Heart left ventricle (tissue), 16 donors: ENCODE data around the gene THSD1. TPM values are rescaled to one million over a fixed set of nuclear protein-coding genes. Genes with fewer than 3 reads are reported as not detected.

Experiments
- ATAC-seq, 4 donors: fragments of 200-7000 bp; cut with Tn5 transposase; one replicate each; pipeline ENCODE4 v1.9.1; 2020 to 2022; ENCODE audit warnings: moderate library complexity in 4 of 4, mild to moderate bottlenecking in 3 of 4, moderate number of reproducible peaks in 1 of 4
- DNase-seq, 5 donors: peaks; one replicate each; pipeline ENCODE4 v3.0.0-alpha.2; 2020
- H3K27ac ChIP-seq, 12 donors: fragments of 200-600 bp; sonication (generic) in 4 of 12; one replicate each; pipeline versions ENCODE4 v1.5.0 to v1.8.0; 2016 to 2022; ENCODE audit warnings: mild to moderate bottlenecking in 2 of 12
- H3K27me3 ChIP-seq, 9 donors: fragments of 200-600 bp; sonication (generic) in 2 of 9; one replicate each; pipeline versions ENCODE4 v1.5.1 to v1.8.0; 2016 to 2022; ENCODE audit warnings: mild to moderate bottlenecking in 3 of 9
- H3K36me3 ChIP-seq, 9 donors: fragments of 200-600 bp; sonication (generic) in 2 of 9; one replicate each; pipeline versions ENCODE4 v1.5.0 to v1.8.0; 2018 to 2022; ENCODE audit warnings: mild to moderate bottlenecking in 2 of 9
- H3K4me1 ChIP-seq, 12 donors: fragments of 200-600 bp; sonication (generic) in 4 of 12; one replicate each; pipeline versions ENCODE4 v1.5.0 to v1.8.0; 2016 to 2022; ENCODE audit warnings: mild to moderate bottlenecking in 3 of 12
- H3K4me3 ChIP-seq, 12 donors: fragments of 200-600 bp; sonication (generic) in 4 of 12; one replicate each; pipeline versions ENCODE4 v1.5.0 to v1.8.0; 2017 to 2022; ENCODE audit warnings: mild to moderate bottlenecking in 9 of 12, moderate library complexity in 4 of 12
- H3K9me3 ChIP-seq, 12 donors: fragments of 200-600 bp; sonication (generic) in 4 of 12; one replicate each; pipeline versions ENCODE4 v1.5.0 to v1.8.0; 2016 to 2022; ENCODE audit warnings: mild to moderate bottlenecking in 1 of 12
- POLR2A ChIP-seq, 2 donors: fragments of 450-650 bp; IDR thresholded peaks; one replicate each; pipeline ENCODE4 v1.6.1; 2017; ENCODE audit warnings: antibody characterized with exemption in 2 of 2, mild to moderate bottlenecking in 2 of 2, moderate library complexity in 2 of 2
- WGBS, 4 donors: extraction: QIAGEN DNeasy Blood & Tissue Kit in 2 of 4; methylation state at CpG; one replicate each; pipeline versions ENCODE4 v1.1.5 to v1.1.7; 2013 to 2018; 5-methylcytosine and 5-hydroxymethylcytosine counted together
- intact Hi-C, 10 donors: fragments of 100-400 bp; cut with DNase I; formaldehyde crosslinking; loops; one replicate each; pipeline versions ENCODE4 v1.11.1 to v1.14.2; 2022
- polyA plus RNA-seq, 2 donors: library from polyadenylated mRNA; stranded (reverse); fragments of 200-250 nt; gene quantifications; one replicate each; pipeline ENCODE4 v1.2.3, GENCODE V29; 2013
- total RNA-seq, 9 donors: library from RNA; depleted of rRNA in 2 of 9; stranded (reverse); fragments of >200 nt in 2 of 9; fragmentation: NEBNext Ultra II Directional in 3 of 9; extraction: Animal tissue kit (Norgen Biotek cat#: 25700) in 3 of 9; gene quantifications; one replicate each; pipeline versions ENCODE4 v1.1.0 to v1.2.4, GENCODE V29; 2016 to 2023
- TF ChIP-seq, protein P1 (sequence below), 12 donors: fragments of 200-600 bp; sonication (generic) in 4 of 12; IDR thresholded peaks; one replicate each; pipeline versions ENCODE4 v1.5.0 to v1.8.0; 2018 to 2022; ENCODE audit warnings: antibody characterized with exemption in 12 of 12, mild to moderate bottlenecking in 5 of 12
- donor health status: ischemic (EF 13 %, LVEDD 7.1; RV severe dilation, severe dysfunction).
- donor health status: healthy with polysubstance abuse.
- donor health status: DM: no; HTN: yes; CAD: no.
- donor health status: DM: no; HTN: no; CAD: no.
- donor health status: ischemic (EF 25% LVEDD 6.9; RV normal size, moderate dysfunction).
- donor health status: ischemic (EF 25% LVEDD 5.7; RV mildly dilated, moderate dysfunction).
- donor health status: healthy.
- donor health status: DM: yes; HTN: yes; CAD: no.
- donor health status: ischemic (EF 35%, LVEDD 5.7; RV mildly dilated, moderate dysfunction).
- donor health status: nonischemic (EF 11% LVEDD 7.7; RV severe dilation, severe dysfunction).
- donor health status: DM: yes; HTN: yes; CAD: no.
- donor health status: PGD.
- donor health status: ischemic (EF 29% LVEDD 5.4; RV normal size, mild dysfunction).
- donor health status: nonischemic (EF 23%, LVEDD 6.1; RV moderate dilation, normal function).

THSD1 gene
- total and polyA plus RNA-seq, 11 donors: 2.7 to 10.1 (median 6.4) TPM

DNA sequence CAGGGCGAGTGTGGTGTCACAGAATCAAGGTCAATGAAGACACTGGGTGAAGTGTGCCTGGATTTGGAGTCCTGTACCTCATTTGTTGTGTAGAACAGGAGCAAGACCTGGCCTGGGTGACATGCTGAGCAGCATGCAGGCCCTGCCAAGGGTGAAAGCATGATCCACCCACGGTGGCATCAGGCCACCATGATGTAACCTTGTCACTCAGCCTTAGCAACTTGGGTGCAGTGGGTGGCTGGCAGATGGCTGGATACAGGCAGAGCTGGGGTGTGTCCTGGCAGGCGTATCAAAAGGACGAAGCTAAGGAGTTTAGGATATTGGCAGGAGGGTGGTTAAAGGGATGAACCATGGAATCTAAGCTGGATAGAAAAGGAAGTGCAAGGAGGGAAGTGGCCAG lies 10.3 kb downstream of the THSD1 start:
- Histone ChIP-seq H3K27me3 (no peaks in the 10 kb centered on the region), H3K4me1 (peaks cover 0 to 53% (median 14%) of the 10 kb centered on the region in 12 donors), H3K9me3 (no peaks in the 10 kb centered on the region), H3K36me3 (peaks cover 0 to 48% (median 6%) of the 10 kb centered on the region in 9 donors), H3K4me3 (no peak overlapping the region), H3K27ac (no peak overlapping the region)
- DNase-seq: no peak
- intact Hi-C loops: loop anchor here in 2 of 10 donors (10.0 kb wide), 2 partner anchors 49 to 51 kb away; no protein-coding TSS in a partner anchor
- WGBS, 4 donors: 63 to 83% (median 78%) methylated on average over 4 of the region's 4 CpGs
- peak; percentile 13 to 59 (median 36) for ATAC-seq
- TF ChIP-seq, protein P1, sequence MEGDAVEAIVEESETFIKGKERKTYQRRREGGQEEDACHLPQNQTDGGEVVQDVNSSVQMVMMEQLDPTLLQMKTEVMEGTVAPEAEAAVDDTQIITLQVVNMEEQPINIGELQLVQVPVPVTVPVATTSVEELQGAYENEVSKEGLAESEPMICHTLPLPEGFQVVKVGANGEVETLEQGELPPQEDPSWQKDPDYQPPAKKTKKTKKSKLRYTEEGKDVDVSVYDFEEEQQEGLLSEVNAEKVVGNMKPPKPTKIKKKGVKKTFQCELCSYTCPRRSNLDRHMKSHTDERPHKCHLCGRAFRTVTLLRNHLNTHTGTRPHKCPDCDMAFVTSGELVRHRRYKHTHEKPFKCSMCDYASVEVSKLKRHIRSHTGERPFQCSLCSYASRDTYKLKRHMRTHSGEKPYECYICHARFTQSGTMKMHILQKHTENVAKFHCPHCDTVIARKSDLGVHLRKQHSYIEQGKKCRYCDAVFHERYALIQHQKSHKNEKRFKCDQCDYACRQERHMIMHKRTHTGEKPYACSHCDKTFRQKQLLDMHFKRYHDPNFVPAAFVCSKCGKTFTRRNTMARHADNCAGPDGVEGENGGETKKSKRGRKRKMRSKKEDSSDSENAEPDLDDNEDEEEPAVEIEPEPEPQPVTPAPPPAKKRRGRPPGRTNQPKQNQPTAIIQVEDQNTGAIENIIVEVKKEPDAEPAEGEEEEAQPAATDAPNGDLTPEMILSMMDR (IDR thresholded peaks at IDR 0.05): no peak
- TF ChIP-seq POLR2A (IDR thresholded peaks at IDR 0.05): no peak

DNA sequence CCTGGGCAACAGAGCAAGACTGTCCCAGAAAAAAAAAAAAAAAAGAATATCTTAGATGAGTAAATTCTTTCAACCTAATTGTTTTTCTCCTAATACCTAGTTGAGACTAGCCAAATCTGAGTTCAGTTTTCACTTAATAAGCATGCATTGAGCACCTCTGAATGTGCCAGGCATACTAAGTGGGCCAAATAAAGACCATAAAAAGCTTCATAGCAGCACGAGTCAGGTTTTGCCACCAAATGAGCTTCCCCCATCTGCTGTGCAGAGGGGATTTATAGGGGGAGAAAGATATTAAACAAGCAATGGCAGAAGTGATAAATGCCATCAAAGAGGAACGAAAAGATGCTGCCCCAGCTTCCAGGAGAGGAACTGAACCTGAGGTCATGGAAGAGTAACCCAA lies 11.4 kb downstream of the THSD1 start:
- TF ChIP-seq, protein P1 (IDR thresholded peaks at IDR 0.05): no peak
- TF ChIP-seq POLR2A (IDR thresholded peaks at IDR 0.05): no peak
- H3K36me3 ChIP-seq: peaks cover 0 to 48% (median 6%) of the 10 kb centered on the region in 9 donors
- no peak overlapping the region for H3K27ac ChIP-seq
- H3K4me1 ChIP-seq: peaks cover 0 to 52% (median 14%) of the 10 kb centered on the region in 12 donors
- no peak overlapping the region for H3K4me3 ChIP-seq
- ATAC-seq (no peak), DNase-seq (no peak)
- 75 to 84% (median 78%) methylated on average over 2 of the region's 2 CpGs for WGBS, 4 donors
- intact Hi-C loops: loop anchor here in 2 of 10 donors (10.0 kb wide), 2 partner anchors 50 kb away; no protein-coding TSS in a partner anchor
- no peaks in the 10 kb centered on the region for H3K9me3 ChIP-seq
- no peaks in the 10 kb centered on the region for H3K27me3 ChIP-seq

DNA sequence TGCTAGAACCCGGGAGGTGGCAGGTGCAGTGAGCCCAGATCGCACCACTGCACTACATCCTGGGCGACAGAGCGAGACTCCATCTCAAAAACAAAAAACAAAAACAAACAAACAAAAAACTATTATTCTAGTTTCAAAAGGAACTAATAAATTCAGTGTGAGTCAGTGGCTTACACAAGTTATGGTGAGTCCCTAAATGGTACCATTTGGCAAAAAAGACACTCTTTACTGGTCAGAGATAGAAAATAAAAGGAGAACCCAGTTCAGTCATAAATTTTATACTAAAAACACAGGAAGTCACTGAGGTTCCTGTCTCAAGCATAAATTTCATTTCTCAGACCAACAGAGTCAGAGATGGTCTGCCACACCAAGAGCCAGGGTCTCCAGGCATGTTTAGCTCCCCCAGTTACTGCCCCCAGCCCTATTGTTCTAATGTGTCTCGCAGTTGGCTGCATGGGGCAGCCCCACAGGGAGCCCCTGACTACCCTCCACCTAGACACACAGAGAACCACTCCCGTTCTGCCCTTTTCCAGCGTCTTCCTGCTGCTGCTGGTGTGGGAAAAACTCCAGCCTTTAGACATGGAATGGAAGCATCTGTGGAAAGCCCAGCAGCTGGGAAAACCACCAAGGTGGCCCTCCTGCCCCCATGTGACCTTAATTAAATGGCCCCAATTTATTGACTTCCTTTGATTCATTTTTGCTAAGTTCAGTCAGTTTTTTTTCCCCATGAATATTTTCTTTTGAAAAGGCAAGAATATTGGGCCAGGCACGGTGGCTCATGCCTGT lies 12.2 kb downstream of the THSD1 start:
- intact Hi-C loops: loop anchor here in 2 of 10 donors (10.0 kb wide), 2 partner anchors 49 to 51 kb away; no protein-coding TSS in a partner anchor
- peak in 2 of 4 donors; percentile 15 to 37 for ATAC-seq
- H3K27ac ChIP-seq: no peak overlapping the region

DNA sequence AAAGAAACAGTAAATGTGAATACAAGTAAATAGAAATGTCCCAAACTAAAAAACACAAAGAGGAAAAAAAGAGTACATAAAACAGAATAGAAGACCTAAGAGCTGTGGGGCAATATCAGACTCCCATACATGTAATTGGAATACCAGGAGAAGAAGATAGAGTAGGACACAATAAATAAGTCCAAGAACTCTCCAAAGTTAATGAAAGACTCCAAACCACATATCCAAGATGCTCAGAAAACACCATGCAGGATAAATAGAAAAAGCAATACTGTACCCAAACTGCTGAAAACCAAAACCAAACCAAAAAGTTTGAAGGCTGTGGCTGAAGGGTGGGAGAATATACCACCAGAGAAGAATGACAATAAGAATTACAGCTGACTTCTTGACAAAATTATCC lies 18.3 kb downstream of the THSD1 start:
- no peaks in the 10 kb centered on the region for H3K27me3 ChIP-seq
- DNase-seq: no peak
- ATAC-seq: no peak
- TF ChIP-seq POLR2A (IDR thresholded peaks at IDR 0.05): no peak
- TF ChIP-seq, protein P1 (IDR thresholded peaks at IDR 0.05): no peak
- H3K36me3 ChIP-seq: peaks cover 0 to 37% (median 4%) of the 10 kb centered on the region in 9 donors
- peaks cover 0 to 18% (median 5%) of the 10 kb centered on the region in 12 donors for H3K4me1 ChIP-seq
- peaks cover 0 to 7% (median 0%) of the 10 kb centered on the region in 12 donors for H3K9me3 ChIP-seq
- H3K27ac ChIP-seq: no peak overlapping the region
- H3K4me3 ChIP-seq: no peak overlapping the region
- intact Hi-C loops: loop anchor here in 1 of 10 donors (1.0 kb wide), 1 partner anchor 15 kb away; no protein-coding TSS in a partner anchor

More for the DNA sequence above, 12.2 kb downstream of the THSD1 start:
- Histone ChIP-seq H3K36me3 (peaks cover 0 to 48% (median 6%) of the 10 kb centered on the region in 9 donors), H3K4me1 (peaks cover 0 to 43% (median 14%) of the 10 kb centered on the region in 12 donors), H3K27me3 (no peaks in the 10 kb centered on the region), H3K9me3 (no peaks in the 10 kb centered on the region), H3K4me3 (no peak overlapping the region)
- whole genome bisulfite sequencing, 4 donors: 74 to 76% (median 75%) methylated on average over 8 of the region's 8 CpGs
- no peak for TF ChIP-seq POLR2A (IDR thresholded peaks at IDR 0.05)
- TF ChIP-seq, protein P1 (IDR thresholded peaks at IDR 0.05): no peak
- DNase-seq: no peak
